Measurements from ENCODE around the gene DGKD.

GRCh38 chr2:233435436-233436190 is 81.3 kb downstream of the DGKD start:
- TF ChIP-seq POLR2A (IDR thresholded peaks at IDR 0.05; ENCODE audit: low read depth, low read length) (no peak), POLR2AphosphoS5 (IDR thresholded peaks at IDR 0.05; ENCODE audit: low read depth, low read length) (no peak)

Data from GM12892 (cell line).